Neural progenitor cell (in vitro differentiated cells): Measurements from ENCODE around the gene NTF3. TPM values are rescaled to one million over a fixed set of nuclear protein-coding genes. Genes with fewer than 3 reads are reported as not detected.
A peak's percentile ranks its signal among the peaks of the same experiment; 100 is the strongest.

ENCODE experiments used
- DNase-seq: peaks from one replicate; pipeline ENCODE4 v3.0.0-alpha.2; 2016; ENCODE audit warnings: low spot score
- H2AFZ ChIP-seq: fragments of 200-600 bp; sonication (generic); replicated peaks from 2 replicates; pipeline ENCODE4 v1.6.1; 2016; ENCODE audit warnings: antibody characterized with exemption
- H3F3A ChIP-seq: fragments of 200-600 bp; sonication (generic); 2 replicates; pipeline ENCODE4 v1.6.1; 2016; ENCODE audit warnings: antibody characterized with exemption, low read depth
- H3K27ac ChIP-seq: fragments of 200-600 bp; sonication (generic); 2 replicates; pipeline ENCODE4 v1.5.1; 2016; ENCODE audit warnings: mild to moderate bottlenecking
- H3K27me3 ChIP-seq: fragments of 200-600 bp; sonication (generic); 2 replicates; pipeline ENCODE4 v1.6.1; 2016; ENCODE audit warnings: mild to moderate bottlenecking, moderate library complexity
- H3K36me3 ChIP-seq: fragments of 200-600 bp; sonication (generic); 2 replicates; pipeline ENCODE4 v1.5.1; 2016
- H3K4me1 ChIP-seq: fragments of 200-600 bp; sonication (generic); 2 replicates; pipeline ENCODE4 v1.6.1; 2016; ENCODE audit warnings: mixed run types
- H3K4me2 ChIP-seq: fragments of 200-600 bp; sonication (generic); 2 replicates; pipeline ENCODE4 v1.6.1; 2016
- H3K4me3 ChIP-seq: fragments of 200-600 bp; sonication (generic); 2 replicates; pipeline ENCODE4 v1.5.1; 2016
- H3K79me2 ChIP-seq: fragments of 200-600 bp; sonication (generic); 2 replicates; pipeline ENCODE4 v1.6.1; 2016; ENCODE audit warnings: low read depth
- H3K9ac ChIP-seq: fragments of 200-600 bp; sonication (generic); 2 replicates; pipeline ENCODE4 v1.6.1; 2016
- H3K9me3 ChIP-seq: fragments of 200-600 bp; sonication (generic); 2 replicates; pipeline ENCODE4 v1.5.1; 2016; ENCODE audit warnings: low read depth
- H4K20me1 ChIP-seq: fragments of 200-600 bp; sonication (generic); 2 replicates; pipeline ENCODE4 v1.6.1; 2016; ENCODE audit warnings: low read depth
- H3K27ac Mint-ChIP-seq: 3 replicates; pipeline ENCODE4 v1.8.0; 2021; ENCODE audit warnings: mixed read lengths
- H3K27me3 Mint-ChIP-seq: 2 replicates; pipeline ENCODE4 v1.8.0; 2022; ENCODE audit warnings: low read depth, mild to moderate bottlenecking, inconsistent platforms, moderate library complexity, mixed read lengths; ENCODE audit not compliant: insufficient read depth
- H3K36me3 Mint-ChIP-seq: 3 replicates; pipeline ENCODE4 v1.8.0; 2021; ENCODE audit warnings: mixed read lengths
- H3K4me1 Mint-ChIP-seq: 3 replicates; pipeline ENCODE4 v1.8.0; 2021; ENCODE audit warnings: mixed read lengths
- H3K4me3 Mint-ChIP-seq: 3 replicates; pipeline ENCODE4 v1.8.0; 2021; ENCODE audit warnings: mild to moderate bottlenecking, moderate library complexity, mixed read lengths
- H3K9me3 Mint-ChIP-seq: 3 replicates; pipeline ENCODE4 v1.8.0; 2020; ENCODE audit warnings: mixed read lengths
- EZH2 ChIP-seq: fragments of 200-600 bp; sonication (generic); IDR thresholded peaks from 2 replicates; pipeline ENCODE4 v1.6.1; 2017; ENCODE audit warnings: antibody characterized with exemption, mild to moderate bottlenecking, moderate library complexity
- EZH2phosphoT487 ChIP-seq: fragments of 200-600 bp; sonication (generic); IDR thresholded peaks from 2 replicates; pipeline ENCODE4 v1.6.1; 2017; ENCODE audit warnings: antibody characterized with exemption
- total RNA-seq: library from RNA; depleted of rRNA; stranded (reverse); fragments of >200 nt; gene quantifications from 2 replicates; pipeline ENCODE4 v1.2.3, GENCODE V29; 2015; ENCODE audit warnings: low replicate concordance
- TF ChIP-seq, protein P1 (sequence below): fragments of 200-600 bp; sonication (generic); IDR thresholded peaks from 2 replicates; pipeline ENCODE4 v1.5.1; 2017; ENCODE audit warnings: antibody characterized with exemption, mild to moderate bottlenecking

The NTF3 gene
- total RNA-seq, 1 donor from 2014 or later: 6.7 TPM

- Mint-ChIP-seq H3K27ac (no peak overlapping the region), H3K9me3 (no peaks in the 10 kb centered on the region), H3K36me3 (no peaks in the 10 kb centered on the region), H3K27me3 (peaks cover 7% of the 10 kb centered on the region), H3K4me3 (no peak overlapping the region), H3K4me1 (peaks cover 10% of the 10 kb centered on the region)
- Histone ChIP-seq H3K4me3 (no peak overlapping the region), H2AFZ (no peak overlapping the region), H3K27me3 (no peaks in the 10 kb centered on the region), H3K4me1 (peaks cover 22% of the 10 kb centered on the region), H3K9me3 (no peaks in the 10 kb centered on the region), H3K36me3 (no peaks in the 10 kb centered on the region), H3K9ac (no peak overlapping the region), H3K4me2 (no peak overlapping the region), H3K79me2 (no peaks in the 10 kb centered on the region), H3K27ac (no peak overlapping the region), H4K20me1 (no peaks in the 10 kb centered on the region), H3F3A (no peaks in the 10 kb centered on the region)
- TF ChIP-seq EZH2phosphoT487 (no peak), EZH2 (no peak)
- TF ChIP-seq, protein P1, sequence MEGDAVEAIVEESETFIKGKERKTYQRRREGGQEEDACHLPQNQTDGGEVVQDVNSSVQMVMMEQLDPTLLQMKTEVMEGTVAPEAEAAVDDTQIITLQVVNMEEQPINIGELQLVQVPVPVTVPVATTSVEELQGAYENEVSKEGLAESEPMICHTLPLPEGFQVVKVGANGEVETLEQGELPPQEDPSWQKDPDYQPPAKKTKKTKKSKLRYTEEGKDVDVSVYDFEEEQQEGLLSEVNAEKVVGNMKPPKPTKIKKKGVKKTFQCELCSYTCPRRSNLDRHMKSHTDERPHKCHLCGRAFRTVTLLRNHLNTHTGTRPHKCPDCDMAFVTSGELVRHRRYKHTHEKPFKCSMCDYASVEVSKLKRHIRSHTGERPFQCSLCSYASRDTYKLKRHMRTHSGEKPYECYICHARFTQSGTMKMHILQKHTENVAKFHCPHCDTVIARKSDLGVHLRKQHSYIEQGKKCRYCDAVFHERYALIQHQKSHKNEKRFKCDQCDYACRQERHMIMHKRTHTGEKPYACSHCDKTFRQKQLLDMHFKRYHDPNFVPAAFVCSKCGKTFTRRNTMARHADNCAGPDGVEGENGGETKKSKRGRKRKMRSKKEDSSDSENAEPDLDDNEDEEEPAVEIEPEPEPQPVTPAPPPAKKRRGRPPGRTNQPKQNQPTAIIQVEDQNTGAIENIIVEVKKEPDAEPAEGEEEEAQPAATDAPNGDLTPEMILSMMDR: no peak
- DNase-seq: peak; percentile 30
These were observed 86.9 kb downstream of the NTF3 start for GRCh38 chr12:5518584-5519365.

GRCh38 chr12:5520037-5520436 is 88.1 kb downstream of the NTF3 start:
- H3K27ac Mint-ChIP-seq: no peak overlapping the region

GRCh38 chr12:5520831-5521230 is 88.9 kb downstream of the NTF3 start:
- Histone ChIP-seq H3K9me3 (no peaks in the 10 kb centered on the region), H2AFZ (no peak overlapping the region), H4K20me1 (no peaks in the 10 kb centered on the region), H3K79me2 (no peaks in the 10 kb centered on the region), H3K4me2 (no peak overlapping the region), H3K27me3 (no peaks in the 10 kb centered on the region), H3K9ac (no peak overlapping the region), H3K4me3 (no peak overlapping the region), H3F3A (no peaks in the 10 kb centered on the region), H3K36me3 (no peaks in the 10 kb centered on the region), H3K4me1 (peaks cover 22% of the 10 kb centered on the region), H3K27ac (no peak overlapping the region)
- DNase-seq: no peak
- Mint-ChIP-seq H3K27ac (no peak overlapping the region), H3K27me3 (peaks cover 11% of the 10 kb centered on the region), H3K36me3 (no peaks in the 10 kb centered on the region), H3K4me1 (peaks cover 10% of the 10 kb centered on the region), H3K9me3 (no peaks in the 10 kb centered on the region), H3K4me3 (no peak overlapping the region)
- no peak for TF ChIP-seq EZH2
- TF ChIP-seq EZH2phosphoT487: no peak
- TF ChIP-seq, protein P1: no peak

More at GRCh38 chr12:5520037-5520436, 88.1 kb downstream of the NTF3 start:
- Histone ChIP-seq H3K36me3 (no peaks in the 10 kb centered on the region), H3K9me3 (no peaks in the 10 kb centered on the region), H3K27ac (no peak overlapping the region), H3K27me3 (no peaks in the 10 kb centered on the region), H3K4me3 (no peak overlapping the region), H3K4me2 (no peak overlapping the region), H3K79me2 (no peaks in the 10 kb centered on the region), H3K4me1 (peaks cover 22% of the 10 kb centered on the region), H3F3A (no peaks in the 10 kb centered on the region), H2AFZ (no peak overlapping the region), H4K20me1 (no peaks in the 10 kb centered on the region), H3K9ac (no peak overlapping the region)
- TF ChIP-seq, protein P1: no peak
- TF ChIP-seq EZH2 (no peak), EZH2phosphoT487 (no peak)
- no peak overlapping the region for H3K4me3 Mint-ChIP-seq
- peaks cover 10% of the 10 kb centered on the region for H3K4me1 Mint-ChIP-seq
- no peak for DNase-seq
- no peaks in the 10 kb centered on the region for H3K9me3 Mint-ChIP-seq
- H3K27me3 Mint-ChIP-seq: peaks cover 11% of the 10 kb centered on the region
- no peaks in the 10 kb centered on the region for H3K36me3 Mint-ChIP-seq
